ENCODE results near the gene LSM6.

- TF ChIP-seq EZH2phosphoT487 (IDR thresholded peaks at IDR 0.05; ENCODE audit: borderline replicate concordance, low read depth, low read length) (no peak), CTCF (conservative IDR thresholded peaks at IDR 0.05; ENCODE audit: low read length) (no peak)
Measured at GRCh38 chr4:146148021-146148420, 27.5 kb upstream of the LSM6 start.
